ENCODE results near the gene SLC38A10.
A peak's percentile ranks its signal among the peaks of the same experiment; 100 is the strongest.

SLC38A10 gene

GRCh38 chr17:81251709-81252301 is 43.3 kb downstream of the SLC38A10 start:
- peak; percentile 94 for DNase-seq

- DNase-seq, result peak; percentile 69
Measured at GRCh38 chr17:81251094-81251708, 43.9 kb downstream of the SLC38A10 start.

GRCh38 chr17:81250286-81251093 is 44.6 kb downstream of the SLC38A10 start:
- peak; percentile 61 for DNase-seq

GRCh38 chr17:81249223-81250040 is 45.7 kb downstream of the SLC38A10 start:
- DNase-seq, result no peak

GRCh38 chr17:81248649-81249048 is 46.5 kb downstream of the SLC38A10 start:
- DNase-seq, result no peak

DNA sequence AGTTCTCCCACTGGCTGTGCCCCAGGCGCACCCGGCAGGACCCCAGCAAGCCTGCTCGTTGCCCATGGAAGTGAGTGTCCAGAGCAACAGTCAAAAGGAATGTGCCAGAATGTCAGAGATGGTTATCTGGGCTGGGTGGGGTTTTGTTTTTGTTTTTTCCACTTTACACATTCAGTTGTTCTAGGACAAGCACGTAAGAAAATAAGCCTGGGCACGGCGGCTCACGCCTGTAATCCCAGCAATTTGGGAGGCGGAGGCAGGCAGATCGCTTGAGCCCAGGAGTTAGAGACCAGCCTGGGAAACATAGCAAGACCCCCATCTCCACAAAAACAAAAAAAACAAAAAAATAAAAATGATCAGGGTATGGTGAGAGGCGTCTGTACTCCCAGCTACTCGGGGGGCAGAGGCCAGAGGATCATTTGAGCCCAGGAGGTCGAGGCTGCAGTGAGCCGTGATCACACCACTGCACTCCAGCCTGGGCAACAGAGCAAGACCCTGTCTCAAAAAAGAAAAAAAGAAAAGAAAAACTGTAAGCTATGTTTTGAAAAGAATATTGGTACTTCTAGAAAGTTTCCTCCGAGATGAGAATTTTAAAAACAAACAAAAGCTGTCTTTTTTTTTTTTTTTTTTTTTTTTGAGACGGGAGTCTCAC is 47.6 kb downstream of the SLC38A10 start:
- DNase-seq, result no peak

GRCh38 chr17:81246679-81247338 is 48.3 kb downstream of the SLC38A10 start:
- DNase-seq, result no peak

DNA sequence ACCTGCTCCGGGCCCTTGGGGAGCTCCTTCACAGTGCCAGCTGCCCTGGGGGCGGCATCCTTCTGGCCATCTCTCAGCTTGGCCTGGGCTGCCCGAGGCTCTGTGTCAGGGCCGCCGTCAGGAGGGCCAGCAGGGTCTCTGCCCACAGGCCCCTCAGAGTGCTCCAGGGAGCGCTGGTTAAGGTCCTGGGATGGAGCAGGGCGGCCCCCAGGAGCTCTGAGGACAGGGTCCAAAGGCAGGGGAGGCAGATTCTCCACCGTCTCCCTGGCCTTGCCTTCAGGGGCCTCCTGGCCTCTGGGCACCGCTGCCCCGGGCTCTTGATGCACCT is 48.8 kb downstream of the SLC38A10 start:
- DNase-seq, result no peak

DNA sequence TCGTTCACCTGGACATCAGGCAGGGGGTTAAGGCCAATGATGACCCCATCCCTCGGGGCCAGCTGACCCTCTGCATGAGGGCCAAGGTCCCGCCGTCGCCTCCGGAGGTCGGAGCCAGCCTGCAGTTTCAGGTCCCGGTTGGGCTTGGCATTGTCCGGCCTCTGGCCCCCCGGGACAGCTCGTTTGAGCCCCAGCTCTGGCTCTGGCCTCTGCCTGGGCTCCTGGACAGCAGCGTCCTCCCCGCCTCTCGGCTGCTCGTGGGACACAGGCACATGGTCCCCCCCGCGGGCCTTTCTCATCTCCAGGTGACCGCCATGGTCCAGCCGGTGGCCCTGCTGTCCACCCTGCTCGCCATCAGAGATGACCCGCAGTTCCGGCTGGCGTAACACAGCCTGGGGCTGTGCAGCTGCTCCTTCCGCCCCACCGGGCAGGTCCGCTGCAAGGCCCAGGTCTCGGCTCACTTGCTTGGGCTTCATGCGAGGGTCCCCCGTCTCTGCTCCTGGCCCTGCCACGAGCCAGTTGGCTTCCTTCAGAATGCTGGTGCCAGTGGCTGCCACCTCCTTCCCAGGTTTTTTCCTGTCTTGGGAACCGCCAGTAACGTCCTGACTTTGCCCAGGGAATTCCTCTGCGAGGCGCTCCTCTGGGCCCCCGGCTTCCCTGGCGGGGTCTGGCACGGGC is 49.3 kb downstream of the SLC38A10 start:
- no peak for DNase-seq

GRCh38 chr17:81245024-81245664 is 50.0 kb downstream of the SLC38A10 start:
- DNase-seq, result no peak

DNA sequence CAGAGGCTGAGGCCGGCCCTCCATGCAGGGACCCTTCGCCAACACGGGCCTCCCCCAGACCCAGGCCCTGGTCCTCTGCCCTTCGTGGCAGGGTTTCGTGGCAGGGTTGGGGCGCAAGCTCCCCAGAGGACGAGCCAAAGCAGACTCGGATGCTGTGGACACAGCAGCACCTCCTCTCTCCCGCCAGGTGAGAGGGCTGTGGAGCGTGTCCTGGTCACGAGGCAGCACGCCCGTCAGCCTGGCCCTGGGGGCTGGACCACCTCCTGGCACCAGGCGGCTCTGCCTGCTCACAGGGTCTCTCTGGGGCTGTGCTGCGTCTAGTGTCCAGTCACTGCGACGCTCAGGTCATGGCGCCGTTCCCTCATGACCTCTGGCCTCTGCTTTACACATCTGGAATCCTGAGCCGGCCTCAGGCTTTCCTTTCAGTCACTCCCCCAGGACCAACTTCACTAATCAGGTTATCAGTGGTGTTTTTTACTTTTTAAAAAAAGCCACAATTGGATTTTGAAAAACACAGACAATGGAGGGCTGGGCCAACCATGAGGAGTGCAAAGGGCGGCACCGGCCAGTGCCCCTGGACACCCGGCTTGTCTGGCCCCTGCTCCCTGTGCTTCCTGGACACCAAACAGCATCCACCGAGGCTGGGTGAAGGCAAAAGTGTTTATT is 50.6 kb downstream of the SLC38A10 start:
- no peak for DNase-seq

- DNase-seq, result no peak
Measured at GRCh38 chr17:81243333-81243664, 51.8 kb downstream of the SLC38A10 start.

GRCh38 chr17:81242421-81243332 is 52.4 kb downstream of the SLC38A10 start:
- DNase-seq, result no peak

DNA sequence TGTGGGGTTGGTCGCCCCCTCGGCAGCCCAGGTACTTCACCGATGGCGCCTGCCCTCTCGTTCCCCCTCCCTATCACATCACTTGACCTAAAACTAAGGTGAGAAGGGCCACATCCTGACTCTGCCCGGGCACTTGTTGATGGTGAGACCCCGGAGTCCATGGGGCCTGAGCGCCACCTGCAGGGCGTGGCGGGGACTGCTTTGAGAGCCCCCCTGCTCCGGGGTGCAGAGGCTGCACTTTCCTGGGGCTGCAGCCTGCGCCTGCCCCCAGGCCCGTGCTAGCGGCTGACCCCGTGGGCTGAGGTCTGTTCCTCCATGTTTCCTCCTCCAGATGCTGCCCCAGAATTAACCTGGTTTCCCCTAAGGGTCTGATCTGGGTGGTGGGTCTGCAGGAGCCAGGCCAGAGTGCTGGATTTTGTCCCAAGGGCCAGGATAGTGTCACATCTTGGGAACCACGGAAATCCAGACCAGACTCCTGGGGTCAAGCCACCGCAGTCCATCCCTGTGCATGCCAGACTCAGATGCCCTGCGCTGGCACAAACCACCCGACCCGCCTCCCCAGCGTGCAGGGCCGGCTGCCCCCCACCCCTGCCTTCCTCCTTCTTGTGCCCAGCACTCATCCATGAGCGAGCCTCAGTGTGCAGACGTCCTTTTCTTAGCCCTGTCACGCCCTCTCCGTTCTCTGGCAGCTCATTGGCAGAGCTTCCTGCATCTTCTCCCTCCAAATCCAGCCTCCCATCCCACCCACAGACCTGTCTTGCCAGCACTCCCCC is 53.3 kb downstream of the SLC38A10 start:
- peak; percentile 30 for DNase-seq

DNA sequence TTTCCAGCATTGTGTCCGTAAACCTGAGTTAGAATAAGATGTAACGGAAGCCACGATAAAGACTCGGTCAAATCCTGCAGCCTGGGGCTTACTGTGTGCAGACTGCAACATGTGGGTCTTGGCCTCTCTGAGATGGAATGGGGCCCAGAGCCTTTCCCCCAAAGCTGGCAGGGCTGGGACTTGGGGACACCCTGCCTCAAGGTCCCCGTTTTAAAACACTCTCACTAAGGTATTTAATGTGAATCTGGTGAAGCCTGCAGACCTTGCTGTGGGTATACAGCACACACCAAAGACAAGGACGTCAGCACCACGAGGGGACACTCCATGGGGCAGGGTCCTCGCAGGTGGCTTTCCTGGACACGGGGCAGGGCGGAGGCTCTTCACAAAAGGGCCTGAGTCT is 53.9 kb downstream of the SLC38A10 start:
- no peak for DNase-seq

DNA sequence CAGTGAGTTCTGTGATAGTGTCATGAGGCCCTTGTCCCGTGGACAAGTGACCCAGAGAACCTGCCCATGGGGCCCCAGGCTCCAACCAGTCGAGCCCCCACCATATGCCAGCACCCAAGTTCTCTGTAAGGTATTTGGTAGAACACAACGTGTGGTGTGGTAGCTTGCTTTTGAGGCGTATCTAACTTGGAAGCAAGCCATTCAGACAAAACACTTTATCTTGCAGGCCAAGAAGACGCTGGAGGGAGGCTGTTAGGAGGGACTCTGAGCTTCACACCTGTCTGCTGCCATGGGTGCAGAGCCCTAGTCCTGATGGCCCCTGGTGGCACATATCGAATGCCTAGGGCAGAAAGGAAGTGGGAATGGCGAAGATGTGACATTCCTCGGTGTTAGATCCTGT is 54.3 kb downstream of the SLC38A10 start:
- no peak for DNase-seq

- DNase-seq, result no peak
Measured at GRCh38 chr17:81239714-81240555, 55.2 kb downstream of the SLC38A10 start.

Measured in COR-L47 (cell line).